C4-2B (cell line): ENCODE data around the gene SERPINB12.

Source experiments
- H3K27ac ChIP-seq: fragments of 450-650 bp; 2 replicates; pipeline ENCODE4 v1.5.1; 2017
- CTCF ChIP-seq: fragments of 450-650 bp; conservative IDR thresholded peaks from 2 replicates; pipeline ENCODE4 v1.5.1; 2017; ENCODE audit warnings: mild to moderate bottlenecking
- ZFX ChIP-seq: fragments of 450-650 bp; IDR thresholded peaks from 2 replicates; pipeline ENCODE4 v1.6.1; 2017

The SERPINB12 gene

GRCh38 chr18:63586966-63587365 lies 44.8 kb downstream of the SERPINB12 start, which contains the start of gene SERPINB13:
Gene SERPINB13 (plus strand): TSS chr18:63587343. CDS start chr18:63588668, 1,325 bp downstream.
- TF ChIP-seq ZFX (no peak), CTCF (no peak)
- H3K27ac ChIP-seq: no peak within 1 kb of the TSS

- TF ChIP-seq CTCF: no peak
- no peak for TF ChIP-seq ZFX
- no peak overlapping the region for H3K27ac ChIP-seq
Measured at GRCh38 chr18:63588909-63589308, 46.7 kb downstream of the SERPINB12 start.

- TF ChIP-seq ZFX (no peak), CTCF (no peak)
- no peak overlapping the region for H3K27ac ChIP-seq
Measured at GRCh38 chr18:63590373-63590772, 48.2 kb downstream of the SERPINB12 start.

GRCh38 chr18:63590966-63591695 lies 49.0 kb downstream of the SERPINB12 start:
- no peak overlapping the region for H3K27ac ChIP-seq
- no peak for TF ChIP-seq CTCF
- TF ChIP-seq ZFX: no peak

GRCh38 chr18:63591725-63592124 lies 49.6 kb downstream of the SERPINB12 start:
- no peak for TF ChIP-seq ZFX
- no peak overlapping the region for H3K27ac ChIP-seq

GRCh38 chr18:63592471-63592870 lies 50.3 kb downstream of the SERPINB12 start:
- TF ChIP-seq ZFX: no peak
- TF ChIP-seq CTCF: no peak
- no peak overlapping the region for H3K27ac ChIP-seq

GRCh38 chr18:63596964-63597363 lies 54.8 kb downstream of the SERPINB12 start:
- TF ChIP-seq ZFX: no peak
- no peak for TF ChIP-seq CTCF

GRCh38 chr18:63603355-63603754 lies 61.2 kb downstream of the SERPINB12 start:
- TF ChIP-seq ZFX (no peak), CTCF (no peak)
- H3K27ac ChIP-seq: no peak overlapping the region

More at GRCh38 chr18:63596964-63597363, 54.8 kb downstream of the SERPINB12 start:
- no peak overlapping the region for H3K27ac ChIP-seq
